Measurements from ENCODE around the gene OLIG1. TPM values are rescaled to one million over a fixed set of nuclear protein-coding genes. Genes with fewer than 3 reads are reported as not detected.

OLIG1 gene
- total and polyA plus RNA-seq, 2 of the 4 experiments (the other 2 are of a cell fraction), result not detected

DNA sequence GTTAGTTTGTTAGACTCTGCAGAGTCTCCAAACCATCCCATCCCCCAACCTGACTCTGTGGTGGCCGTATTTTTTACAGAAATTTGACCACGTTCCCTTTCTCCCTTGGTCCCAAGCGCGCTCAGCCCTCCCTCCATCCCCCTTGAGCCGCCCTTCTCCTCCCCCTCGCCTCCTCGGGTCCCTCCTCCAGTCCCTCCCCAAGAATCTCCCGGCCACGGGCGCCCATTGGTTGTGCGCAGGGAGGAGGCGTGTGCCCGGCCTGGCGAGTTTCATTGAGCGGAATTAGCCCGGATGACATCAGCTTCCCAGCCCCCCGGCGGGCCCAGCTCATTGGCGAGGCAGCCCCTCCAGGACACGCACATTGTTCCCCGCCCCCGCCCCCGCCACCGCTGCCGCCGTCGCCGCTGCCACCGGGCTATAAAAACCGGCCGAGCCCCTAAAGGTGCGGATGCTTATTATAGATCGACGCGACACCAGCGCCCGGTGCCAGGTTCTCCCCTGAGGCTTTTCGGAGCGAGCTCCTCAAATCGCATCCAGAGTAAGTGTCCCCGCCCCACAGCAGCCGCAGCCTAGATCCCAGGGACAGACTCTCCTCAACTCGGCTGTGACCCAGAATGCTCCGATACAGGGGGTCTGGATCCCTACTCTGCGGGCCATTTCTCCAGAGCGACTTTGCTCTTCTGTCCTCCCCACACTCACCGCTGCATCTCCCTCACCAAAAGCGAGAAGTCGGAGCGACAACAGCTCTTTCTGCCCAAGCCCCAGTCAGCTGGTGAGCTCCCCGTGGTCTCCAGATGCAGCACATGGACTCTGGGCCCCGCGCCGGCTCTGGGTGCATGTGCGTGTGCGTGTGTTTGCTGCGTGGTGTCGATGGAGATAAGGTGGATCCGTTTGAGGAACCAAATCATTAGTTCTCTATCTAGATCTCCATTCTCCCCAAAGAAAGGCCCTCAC is 44.2 kb upstream of the OLIG1 start, which contains the start of gene OLIG2:
Gene OLIG2 (plus strand): TSS at position 447 of the 954 bp plus-strand sequence. CDS start 928 bp downstream, outside the sequence.
- peak within 1 kb of the TSS; percentile 60 for H2AFZ ChIP-seq (replicated peaks; ENCODE audit: low read length, poor library complexity)

More for the DNA sequence above, 44.2 kb upstream of the OLIG1 start, which contains the start of gene OLIG2:
- Histone ChIP-seq H2BK15ac (ENCODE audit: low read depth, low read length) (no peak within 1 kb of the TSS), H3K4ac (ENCODE audit: low read depth, low read length) (no peak within 1 kb of the TSS), H3K4me3 (ENCODE audit: insufficient read depth, low read depth, low read length) (no peak within 1 kb of the TSS), H4K91ac (ENCODE audit: insufficient read depth, low read depth, low read length) (no peak within 1 kb of the TSS), H3K23ac (ENCODE audit: low read depth, low read length) (no peak within 1 kb of the TSS), H3K9me3 (ENCODE audit: control insufficient read depth, insufficient read depth, low read length) (peaks cover 11% of the 10 kb centered on the region), H3K18ac (ENCODE audit: low read depth, low read length) (no peak within 1 kb of the TSS), H3K4me1 (ENCODE audit: control insufficient read depth, insufficient read depth, low read length) (no peaks in the 10 kb centered on the region), H3K4me2 (ENCODE audit: low read depth, low read length) (no peak within 1 kb of the TSS), H3K56ac (ENCODE audit: extremely low read depth, insufficient read depth, low read length) (no peak within 1 kb of the TSS), H4K20me1 (ENCODE audit: insufficient read depth, low read length) (peaks cover 3% of the 10 kb centered on the region; the same call in 1 of the 2 replicates), H4K8ac (ENCODE audit: low read depth in 2 of 2, low read length in 2 of 2) (no peak within 1 kb of the TSS), H2AK5ac (ENCODE audit: low read depth, low read length) (no peak within 1 kb of the TSS), H3K9ac (ENCODE audit: low read depth, low read length) (no peak within 1 kb of the TSS), H3K36me3 (ENCODE audit: control insufficient read depth, insufficient read depth, low read length) (no peaks in the 10 kb centered on the region), H2BK120ac (ENCODE audit: low read depth, low read length) (no peak within 1 kb of the TSS), H3K27me3 (ENCODE audit: control insufficient read depth, insufficient read depth, low read length) (peaks cover 99% of the 10 kb centered on the region), H3K27ac (ENCODE audit: insufficient read depth, low read length) (no peak within 1 kb of the TSS), H3K14ac (replicated peaks; ENCODE audit: low read depth, low read length) (no peak within 1 kb of the TSS), H2BK5ac (ENCODE audit: low read depth, low read length, poor library complexity, severe bottlenecking) (no peak within 1 kb of the TSS), H3K9me1 (ENCODE audit: insufficient read depth, low read length) (no peaks in the 10 kb centered on the region), H4K5ac (ENCODE audit: low read depth, low read length) (no peak within 1 kb of the TSS), H2AK9ac (replicated peaks; ENCODE audit: low read depth, low read length, poor library complexity) (no peak within 1 kb of the TSS), H3K79me1 (ENCODE audit: low read depth in 1 of 2, low read length in 2 of 2) (no peaks in the 10 kb centered on the region), H2BK20ac (ENCODE audit: low read depth, low read length) (no peak within 1 kb of the TSS)
- in situ Hi-C loops (cut with MboI; ENCODE audit: low sequenced_read_pairs) (no loop called here), dilution Hi-C loops (cut with HindIII; ENCODE audit: low sequenced_read_pairs, unreplicated experiment) (no loop called here), intact Hi-C loops (cut with micrococcal nuclease) (no loop called here)
- no TSS peak for BruUV-seq (replicated peaks)
- no peak for TF ChIP-seq RCOR1 (IDR thresholded peaks at IDR 0.05; ENCODE audit: insufficient replicate concordance, low read length)
- no peak for TF ChIP-seq CEBPB (IDR thresholded peaks at IDR 0.05; ENCODE audit: low read depth, low read length)
- ATAC-seq (ENCODE audit: low read depth) (no peak), DNase-seq (peak; percentile 16)
- 0% methylated on average over 24 of the region's 59 CpGs; no CpG with 5 or more reads in 1 of the 2 experiments for WGBS, 2 experiments (ENCODE audit: extremely low coverage in 2 of 2, insufficient read length in 1 of 2)
- POLR2A ChIA-PET (ENCODE audit: unreplicated experiment), result no interaction called here
- CTCF ChIA-PET, result no interaction called here
